GM04504 (cell line): Measurements from ENCODE around the gene MOB3B.
A peak's percentile ranks its signal among the peaks of the same experiment; 100 is the strongest.
"Not testable (repeated sequence)": the region's sequence is repeated elsewhere in the genome, so short reads cannot be mapped to it uniquely, and the experiment has no call there.

Experiments
- DNase-seq: peaks from one replicate; pipeline ENCODE4 v3.0.0-alpha.2; 2012; ENCODE audit warnings: low read depth

Gene MOB3B

DNA sequence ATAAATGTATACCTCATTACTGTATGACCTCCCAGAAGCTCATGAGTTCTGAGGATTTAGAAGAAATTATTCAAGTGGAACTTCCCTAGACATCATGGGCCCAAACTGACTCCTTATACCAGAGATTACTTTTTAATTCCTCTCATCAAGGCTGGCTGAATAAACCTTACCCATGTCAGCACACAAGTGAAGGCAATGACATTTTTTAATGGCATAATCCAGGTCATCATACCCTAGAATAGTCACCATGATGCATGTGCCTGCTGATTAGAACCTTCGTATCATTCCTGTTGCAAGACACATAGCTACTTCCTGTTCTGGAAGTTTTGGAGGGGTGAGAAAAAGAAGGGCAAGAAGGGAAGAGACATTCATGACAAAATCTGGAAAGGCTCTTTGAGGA is 55.3 kb downstream of the MOB3B start:
- no peak for DNase-seq

DNA sequence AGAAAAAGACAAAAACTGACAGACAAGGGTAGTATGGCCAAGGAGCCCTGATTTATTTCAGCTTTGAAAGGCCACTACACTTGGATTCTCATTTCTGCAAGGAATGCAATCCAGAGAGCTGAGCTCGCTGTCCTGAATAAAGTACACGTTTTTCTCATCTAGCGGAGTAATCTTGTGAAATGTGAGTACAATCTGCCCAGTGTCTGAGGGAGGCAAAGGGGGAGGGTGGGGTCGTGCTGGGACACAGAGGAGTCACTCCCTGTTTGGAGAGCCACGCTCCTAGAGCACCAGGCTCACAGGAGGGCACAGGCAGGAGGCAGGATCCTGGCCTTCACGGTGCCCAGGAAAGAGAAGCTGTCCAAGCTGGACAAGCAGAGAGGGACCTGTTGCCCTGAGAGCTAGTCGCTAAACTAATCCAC is 56.5 kb downstream of the MOB3B start:
- peak; percentile 46 for DNase-seq

GRCh38 chr9:27472195-27472594 is 57.4 kb downstream of the MOB3B start:
- no peak for DNase-seq

GRCh38 chr9:27471789-27472188 is 57.8 kb downstream of the MOB3B start:
- no peak for DNase-seq

- DNase-seq: no peak
Measured at GRCh38 chr9:27471366-27471765, 58.2 kb downstream of the MOB3B start.

- DNase-seq: no peak
Measured at GRCh38 chr9:27470291-27470856, 59.2 kb downstream of the MOB3B start.

DNA sequence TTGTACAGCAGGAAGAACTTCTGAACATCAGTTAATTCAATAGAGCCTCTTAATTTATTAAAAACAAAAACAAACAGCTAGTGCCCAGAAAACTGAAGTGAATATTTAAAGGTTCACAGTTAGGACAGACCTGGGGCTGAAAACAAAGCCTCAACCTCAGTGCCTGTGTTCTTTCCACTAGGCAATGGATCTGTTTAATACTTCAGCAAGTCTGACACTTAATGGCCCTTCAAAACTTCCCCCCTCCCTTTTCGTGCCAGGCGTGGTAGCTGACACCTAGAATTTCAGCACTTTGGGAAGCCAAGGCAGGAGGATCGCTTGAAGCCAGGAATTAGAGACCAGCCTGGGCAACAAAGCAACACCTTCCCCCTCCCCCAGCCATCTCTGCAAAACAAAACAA is 60.1 kb downstream of the MOB3B start:
- no peak for DNase-seq

DNA sequence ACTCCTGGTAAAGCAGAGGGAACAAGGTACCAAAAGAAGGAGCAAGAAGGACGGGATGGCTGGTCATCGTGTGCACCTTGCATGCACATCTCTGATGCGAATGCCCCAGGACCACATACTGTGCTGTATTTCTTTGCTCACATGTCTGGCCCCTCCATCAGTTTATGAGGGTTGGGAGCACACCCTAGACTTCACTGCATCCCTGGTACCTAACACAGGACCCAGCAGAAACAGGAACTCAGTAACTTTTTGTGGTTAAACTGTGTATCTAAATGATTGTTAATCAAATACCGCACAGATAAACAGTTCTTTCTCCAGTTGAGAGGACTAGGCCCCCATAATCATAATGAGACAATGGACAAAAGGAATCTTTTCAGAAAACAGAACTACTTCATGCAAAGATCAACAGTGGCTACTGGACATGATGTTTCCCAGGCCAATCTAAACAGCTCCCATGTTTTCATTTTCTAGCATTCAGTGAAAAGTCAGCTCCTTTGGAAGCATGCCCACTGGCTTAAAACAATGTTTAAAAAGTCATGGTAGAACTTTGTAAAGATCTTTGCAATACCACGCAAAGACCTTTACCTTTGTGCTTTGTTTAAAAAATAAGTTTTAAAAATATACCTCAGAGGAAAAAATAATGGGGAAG is 61.0 kb downstream of the MOB3B start:
- DNase-seq: no peak

- no peak for DNase-seq
Measured at GRCh38 chr9:27468000-27468399, 61.6 kb downstream of the MOB3B start.

DNA sequence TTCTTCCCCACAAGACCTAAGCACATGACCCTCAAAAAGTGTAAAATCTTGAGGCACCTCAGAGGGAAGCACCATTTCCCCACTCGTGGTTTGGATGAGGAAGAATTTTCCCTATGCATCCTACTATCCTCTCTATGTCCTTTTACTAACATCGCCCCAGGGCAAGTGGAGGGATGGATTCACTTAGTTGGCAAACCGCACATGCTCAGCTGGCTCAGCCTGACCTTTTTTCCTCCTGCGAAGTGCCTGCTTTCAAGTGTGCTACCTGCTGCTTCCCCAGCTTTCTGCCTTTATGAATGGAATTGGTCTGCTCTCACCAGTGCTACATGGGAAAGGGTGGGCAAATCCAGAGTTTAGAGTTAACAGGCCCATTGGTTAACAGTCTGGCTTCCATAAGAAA is 62.1 kb downstream of the MOB3B start:
- DNase-seq: no peak

- not testable (repeated sequence) for DNase-seq
Measured at GRCh38 chr9:27466516-27466915, 63.1 kb downstream of the MOB3B start.

GRCh38 chr9:27464950-27465349 is 64.7 kb downstream of the MOB3B start:
- not testable (repeated sequence) for DNase-seq

DNA sequence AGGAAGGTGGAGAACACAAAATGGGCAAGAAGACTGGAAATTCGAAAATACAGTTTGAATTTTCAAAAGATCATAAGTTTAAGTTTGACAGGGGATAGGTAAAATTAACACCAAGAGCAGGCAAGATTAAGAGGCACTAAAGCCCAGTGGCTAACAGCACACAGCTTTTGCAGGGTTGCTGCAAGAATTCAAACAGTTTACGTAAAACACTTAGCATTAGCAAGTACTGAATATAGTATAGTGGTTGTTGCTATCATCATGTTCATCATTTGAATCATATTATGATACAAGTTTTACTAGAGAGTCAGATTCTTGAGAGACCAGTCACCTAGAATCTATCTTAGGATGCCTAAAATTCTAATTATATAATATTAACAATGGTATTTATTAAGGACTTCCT is 66.8 kb downstream of the MOB3B start:
- no peak for DNase-seq

GRCh38 chr9:27462434-27462833 is 67.2 kb downstream of the MOB3B start:
- DNase-seq: no peak

DNA sequence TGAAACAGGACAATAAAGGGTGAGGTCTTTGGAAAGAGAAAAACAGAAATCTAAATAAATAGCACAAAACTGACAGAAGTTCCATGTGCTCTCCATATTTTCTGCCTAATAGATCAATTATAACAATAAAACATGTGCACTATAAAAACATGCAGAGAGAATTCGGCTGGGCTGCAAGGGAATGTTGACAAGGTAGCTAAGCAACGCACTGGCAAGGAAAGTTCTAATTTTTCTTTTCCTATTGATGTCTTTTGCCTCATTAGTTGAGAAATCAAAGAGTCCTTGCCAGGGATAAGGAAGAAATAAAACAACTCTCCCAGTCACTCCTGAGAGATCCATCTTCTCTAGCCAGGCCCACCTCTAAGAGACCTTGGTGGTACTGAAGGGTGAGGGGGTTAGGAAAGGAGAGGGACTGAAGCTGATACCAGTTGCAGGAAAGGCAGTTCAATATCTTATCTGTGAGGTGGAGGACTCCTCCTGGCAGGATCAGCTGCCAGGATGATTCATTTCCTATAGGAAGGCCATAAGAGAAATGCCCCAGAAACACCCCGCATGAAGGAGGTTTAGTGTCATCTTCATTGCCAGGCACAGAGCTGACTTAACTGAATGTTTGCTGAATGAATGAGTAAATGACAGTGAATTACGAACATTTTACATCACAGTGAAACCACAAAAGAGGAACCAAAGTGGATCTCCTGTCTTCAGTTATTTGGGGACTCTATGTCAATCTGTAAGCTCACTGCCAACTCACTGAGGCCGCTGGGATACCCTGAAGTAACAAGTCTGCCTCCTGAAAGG is 69.2 kb downstream of the MOB3B start:
- peak; percentile 35 for DNase-seq

GRCh38 chr9:27457445-27457844 is 72.2 kb downstream of the MOB3B start:
- DNase-seq: no peak

DNA sequence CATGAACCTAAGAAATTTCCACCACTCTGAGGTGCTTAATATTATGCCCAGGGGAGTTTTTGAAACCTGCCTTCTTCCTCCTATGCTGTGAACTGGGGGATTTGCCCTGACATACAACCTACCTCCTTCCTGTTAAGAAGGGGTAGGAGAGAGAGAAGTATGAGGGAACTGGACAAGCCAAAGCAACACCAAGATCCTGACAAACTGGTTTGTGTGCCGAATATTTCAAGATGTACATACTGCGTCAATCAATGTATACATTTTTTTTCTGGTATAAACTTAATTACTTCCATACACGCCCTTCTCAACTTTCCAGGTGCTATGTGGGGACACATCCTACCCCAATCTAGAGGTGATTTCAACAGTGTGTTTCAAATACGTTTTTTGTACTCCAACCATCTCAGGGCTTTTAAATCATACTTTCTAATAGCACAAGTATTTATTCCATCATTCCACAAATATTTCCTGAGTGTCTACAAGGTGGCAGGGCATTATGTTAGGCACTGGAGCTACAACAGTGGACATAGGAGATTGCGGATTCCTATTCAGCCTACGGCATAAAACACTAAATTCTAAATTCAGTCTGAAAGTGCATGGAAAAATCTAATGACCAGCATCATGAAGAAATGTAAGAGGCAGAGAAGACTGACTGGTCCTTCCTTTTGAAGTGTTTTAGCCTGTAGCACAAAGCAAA is 75.6 kb downstream of the MOB3B start:
- DNase-seq: no peak

GRCh38 chr9:27451207-27451797 is 78.3 kb downstream of the MOB3B start:
- no peak for DNase-seq

DNA sequence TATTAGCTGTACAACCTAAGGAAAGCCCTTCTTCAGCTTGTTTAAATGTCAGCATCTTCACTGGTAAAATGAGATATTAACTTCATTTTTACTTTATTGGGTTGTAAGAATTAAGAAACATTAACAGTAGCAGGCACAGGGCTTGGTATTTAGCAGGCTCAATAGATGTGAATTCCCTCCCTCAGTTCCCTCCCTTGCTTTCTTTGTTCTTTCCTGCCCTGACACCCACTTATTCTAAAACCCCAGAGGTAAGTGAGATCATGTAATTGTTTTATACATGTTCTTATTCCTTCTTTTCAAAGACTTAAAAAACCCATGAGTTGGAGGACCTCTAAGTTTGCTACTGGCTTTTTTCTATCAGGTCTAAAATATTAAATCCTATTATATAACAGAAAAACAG is 78.9 kb downstream of the MOB3B start:
- DNase-seq: no peak

- not testable (repeated sequence) for DNase-seq
Measured at GRCh38 chr9:27448356-27448755, 81.3 kb downstream of the MOB3B start.

- no peak for DNase-seq
Measured at GRCh38 chr9:27447031-27447683, 82.5 kb downstream of the MOB3B start.

DNA sequence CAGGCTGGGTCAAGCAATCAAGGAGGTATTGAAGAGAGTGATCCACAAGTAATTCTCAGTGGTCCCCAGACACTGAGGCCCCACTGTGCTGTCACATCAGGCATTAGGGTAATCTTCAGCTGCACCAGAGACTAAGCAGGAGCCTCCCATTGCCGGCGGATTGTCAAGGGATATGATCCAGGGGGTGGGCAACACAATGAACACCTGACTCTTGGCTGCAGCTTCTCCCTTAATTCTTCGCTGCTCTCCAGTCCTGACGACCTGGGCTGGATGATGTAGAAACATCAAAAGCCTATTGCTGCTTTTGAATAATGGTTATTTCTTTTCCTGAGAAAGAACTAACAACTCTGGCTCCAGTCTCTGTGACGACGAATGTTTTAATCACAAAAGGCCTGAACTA is 83.9 kb downstream of the MOB3B start:
- no peak for DNase-seq
